Liver (tissue), 9 donors: ENCODE data around the gene SLC19A2. TPM values are rescaled to one million over a fixed set of nuclear protein-coding genes. Genes with fewer than 3 reads are reported as not detected.

Source experiments
- DNase-seq: peaks from one replicate; pipeline ENCODE4 v3.0.0-alpha.2; 2017; ENCODE audit warnings: low spot score
- H3K27ac ChIP-seq, 2 donors: one replicate each; pipeline ENCODE4 v1.7.0; 2013; ENCODE audit warnings: inconsistent platforms in 2 of 2, low read length in 2 of 2, control low read depth in 1 of 2, low read depth in 1 of 2, mild to moderate bottlenecking in 1 of 2
- H3K27me3 ChIP-seq, 4 donors: one replicate each; pipeline versions ENCODE4 v1.6.1 to v1.7.0; 2013; ENCODE audit warnings: low read length in 3 of 4, inconsistent platforms in 1 of 4, mild to moderate bottlenecking in 1 of 4, moderate library complexity in 1 of 4; ENCODE audit not compliant: control insufficient read depth in 4 of 4, insufficient read depth in 4 of 4
- H3K36me3 ChIP-seq, 4 donors: one replicate each; pipeline versions ENCODE4 v1.6.1 to v1.7.0; 2013; ENCODE audit warnings: low read length in 3 of 4, mild to moderate bottlenecking in 3 of 4, low read depth in 1 of 4, moderate library complexity in 1 of 4; ENCODE audit not compliant: control insufficient read depth in 4 of 4, insufficient read depth in 3 of 4
- H3K4me1 ChIP-seq, 4 donors: one replicate each; pipeline versions ENCODE4 v1.6.1 to v1.7.0; 2013; ENCODE audit warnings: low read length in 3 of 4, mild to moderate bottlenecking in 3 of 4, moderate library complexity in 1 of 4; ENCODE audit not compliant: control insufficient read depth in 4 of 4, insufficient read depth in 4 of 4
- H3K4me3 ChIP-seq, 3 donors: one replicate each; pipeline versions ENCODE4 v1.6.1 to v1.7.0; 2013; ENCODE audit warnings: low read length in 3 of 3, control low read depth in 1 of 3, low read depth in 1 of 3, mild to moderate bottlenecking in 1 of 3
- H3K9ac ChIP-seq, 2 donors: one replicate each; pipeline ENCODE4 v1.7.0; 2013; ENCODE audit warnings: low read length in 2 of 2, mild to moderate bottlenecking in 2 of 2, moderate library complexity in 2 of 2, control low read depth in 1 of 2, low read depth in 1 of 2
- H3K9me3 ChIP-seq, 4 donors: one replicate each; pipeline versions ENCODE4 v1.6.1 to v1.7.0; 2013; ENCODE audit warnings: low read length in 3 of 4; ENCODE audit not compliant: control insufficient read depth in 4 of 4
- CTCF ChIP-seq: fragments of 150-350 bp; IDR thresholded peaks from 2 replicates; pipeline ENCODE4 v1.5.1; 2017; ENCODE audit warnings: improper control_type of control experiment, low read depth, low read length; ENCODE audit not compliant: missing input control
- EGR1 ChIP-seq, 2 donors: IDR thresholded peaks; 2 replicates each; pipeline ENCODE4 v1.6.1; 2016 to 2018; ENCODE audit warnings: antibody characterized with exemption in 2 of 2, low read depth in 2 of 2
- FOXA1 ChIP-seq: IDR thresholded peaks from 2 replicates; pipeline ENCODE4 v1.6.1; 2016; ENCODE audit warnings: antibody characterized with exemption
- FOXA2 ChIP-seq: IDR thresholded peaks from 2 replicates; pipeline ENCODE4 v1.6.1; 2016; ENCODE audit warnings: antibody characterized with exemption
- GABPA ChIP-seq, 2 donors: IDR thresholded peaks in 1 of 2; conservative IDR thresholded peaks in 1 of 2; 2 replicates each; pipeline ENCODE4 v1.6.1; 2016; ENCODE audit warnings: antibody characterized with exemption in 2 of 2, mild to moderate bottlenecking in 1 of 2, moderate library complexity in 1 of 2
- HNF4A ChIP-seq, 2 donors: conservative IDR thresholded peaks; 2 replicates each; pipeline ENCODE4 v1.6.1; 2016; ENCODE audit warnings: antibody characterized with exemption in 2 of 2, mild to moderate bottlenecking in 2 of 2
- MAX ChIP-seq: IDR thresholded peaks from 2 replicates; pipeline ENCODE4 v1.6.1; 2016; ENCODE audit warnings: antibody characterized with exemption
- NR2F2 ChIP-seq: IDR thresholded peaks from 2 replicates; pipeline ENCODE4 v1.6.1; 2016; ENCODE audit warnings: antibody characterized with exemption
- RAD21 ChIP-seq, 2 donors: IDR thresholded peaks; 2 replicates each; pipeline ENCODE4 v1.6.1; 2016; ENCODE audit warnings: antibody characterized with exemption in 2 of 2, mild to moderate bottlenecking in 2 of 2
- REST ChIP-seq: IDR thresholded peaks from 2 replicates; pipeline ENCODE4 v1.6.1; 2016; ENCODE audit warnings: antibody characterized with exemption, mild to moderate bottlenecking
- RXRA ChIP-seq, 2 donors: IDR thresholded peaks; 2 replicates each; pipeline ENCODE4 v1.6.1; 2017 to 2018; ENCODE audit warnings: antibody characterized with exemption in 2 of 2, mild to moderate bottlenecking in 1 of 2
- SP1 ChIP-seq: IDR thresholded peaks from 2 replicates; pipeline ENCODE4 v1.6.1; 2018; ENCODE audit warnings: antibody characterized with exemption, mild to moderate bottlenecking
- TAF1 ChIP-seq: conservative IDR thresholded peaks from 2 replicates; pipeline ENCODE4 v1.6.1; 2016; ENCODE audit warnings: antibody characterized with exemption, mild to moderate bottlenecking
- YY1 ChIP-seq: IDR thresholded peaks from 2 replicates; pipeline ENCODE4 v1.6.1; 2016; ENCODE audit warnings: antibody characterized with exemption, mild to moderate bottlenecking
- ZBTB33 ChIP-seq: IDR thresholded peaks from 2 replicates; pipeline ENCODE4 v1.6.1; 2016; ENCODE audit warnings: antibody characterized with exemption
- WGBS: extraction: QIAGEN DNeasy Blood & Tissue Kit; methylation state at CpG from one replicate; pipeline ENCODE4 v1.1.7; 2013; 5-methylcytosine and 5-hydroxymethylcytosine counted together
- polyA plus RNA-seq, 2 donors: library from polyadenylated mRNA; stranded (reverse) in 1 of 2; unstranded in 1 of 2; fragments of 200-250 nt in 1 of 2; fragments of >200 nt in 1 of 2; fragmentation: Nextera tagmentation in 1 of 2; extraction: Ambion mirVana in 1 of 2; gene quantifications; one replicate each; pipeline versions ENCODE4 v1.2.1 to v1.2.3, GENCODE V29; 2013 to 2015
- total RNA-seq, 2 donors: library from RNA; depleted of rRNA; stranded (reverse); fragments of >200 nt; gene quantifications; one replicate each; pipeline ENCODE4 v1.2.3, GENCODE V29; 2014
- donor health status: healthy.
- donor health status: healthy.
- donor health status: healthy.
- donor health status: healthy.
- donor health status: healthy.

SLC19A2 gene
- total and polyA plus RNA-seq, 4 donors = 4.8 to 18.7 (median 9.8) TPM

- no peak overlapping the region for H3K27ac ChIP-seq
- peaks cover 0 to 13% (median 6%) of the 10 kb centered on the region in 4 donors for H3K4me1 ChIP-seq
- DNase-seq = no peak
- no peaks in the 10 kb centered on the region for H3K27me3 ChIP-seq
- H3K36me3 ChIP-seq = no peaks in the 10 kb centered on the region
- peaks cover 0 to 4% (median 0%) of the 10 kb centered on the region in 4 donors for H3K9me3 ChIP-seq
- WGBS = 98% methylated on average over 1 of the region's 1 CpG
- H3K4me3 ChIP-seq = no peak overlapping the region
- TF ChIP-seq ZBTB33 (no peak), EGR1 (IDR thresholded peaks at IDR 0.05; ENCODE audit: low read depth in 2 of 2) (no peak), RAD21 (IDR thresholded peaks at IDR 0.05) (no peak), MAX (no peak), RXRA (IDR thresholded peaks at IDR 0.05) (no peak), FOXA2 (no peak)
- no peak overlapping the region for H3K9ac ChIP-seq
Observed at GRCh38 chr1:169457443-169457842, 28.3 kb downstream of the SLC19A2 start.

GRCh38 chr1:169456029-169456428 lies 29.7 kb downstream of the SLC19A2 start:
- Histone ChIP-seq H3K27me3 (no peaks in the 10 kb centered on the region), H3K9ac (no peak overlapping the region), H3K4me1 (peaks cover 0 to 10% (median 4%) of the 10 kb centered on the region in 4 donors), H3K9me3 (peaks cover 0 to 4% (median 0%) of the 10 kb centered on the region in 4 donors), H3K36me3 (no peaks in the 10 kb centered on the region), H3K4me3 (no peak overlapping the region), H3K27ac (no peak overlapping the region)
- no peak for DNase-seq
- 79% methylated on average over 2 of the region's 2 CpGs for WGBS
- TF ChIP-seq NR2F2 (no peak), CTCF (no peak), HNF4A (conservative IDR thresholded peaks at IDR 0.05) (no peak), REST (no peak), TAF1 (no peak), GABPA (IDR thresholded peaks at IDR 0.05 in 1 of 2, conservative IDR thresholded peaks at IDR 0.05 in 1 of 2) (no peak), SP1 (no peak), FOXA1 (no peak), RAD21 (IDR thresholded peaks at IDR 0.05) (no peak), ZBTB33 (no peak), RXRA (IDR thresholded peaks at IDR 0.05) (no peak), YY1 (no peak)
